ENCODE results near the gene HNRNPC. TPM values are rescaled to one million over a fixed set of nuclear protein-coding genes. Genes with fewer than 3 reads are reported as not detected.

The HNRNPC gene
- total and polyA plus RNA-seq, 2 experiments from 2014 or later, result 513 to 800 TPM

GRCh38 chr14:21311614-21312013 is 42.4 kb upstream of the HNRNPC start:
- H3K9me3 ChIP-seq (ENCODE audit: low read depth), result no peaks in the 10 kb centered on the region
- H3K27me3 ChIP-seq, result no peaks in the 10 kb centered on the region
- no peak for DNase-seq (ENCODE audit: low spot score)
- H4K20me1 ChIP-seq (ENCODE audit: insufficient read depth, poor library complexity, severe bottlenecking), result no peaks in the 10 kb centered on the region
- H3K27ac ChIP-seq, result no peak overlapping the region
- 72% methylated on average over 2 of the region's 2 CpGs for WGBS (ENCODE audit: low lambda C conversion rate, missing lambda C conversion rate)
- H3K4me3 ChIP-seq, result no peak overlapping the region
- no peaks in the 10 kb centered on the region for H3K36me3 ChIP-seq (replicated peaks; ENCODE audit: insufficient read depth, low read depth)
- no peaks in the 10 kb centered on the region for H3K4me1 ChIP-seq (ENCODE audit: insufficient read depth)
- no peaks in the 10 kb centered on the region for H3K79me2 ChIP-seq
- H2AFZ ChIP-seq, result no peak overlapping the region
- H3K4me2 ChIP-seq, result no peak overlapping the region
- H3K9me2 ChIP-seq (replicated peaks; ENCODE audit: insufficient read depth), result no peaks in the 10 kb centered on the region
- TF ChIP-seq EZH2phosphoT487 (IDR thresholded peaks at IDR 0.05; ENCODE audit: low read depth, severe bottlenecking, unreplicated experiment), result no peak
- TF ChIP-seq CTCF (IDR thresholded peaks at IDR 0.05; ENCODE audit: poor library complexity), result no peak
- TF ChIP-seq EZH2 (IDR thresholded peaks at IDR 0.05; ENCODE audit: borderline replicate concordance), result no peak

- DNase-seq (ENCODE audit: low spot score), result no peak
- Histone ChIP-seq H3K9me2 (replicated peaks; ENCODE audit: insufficient read depth) (no peaks in the 10 kb centered on the region), H3K27me3 (no peaks in the 10 kb centered on the region), H4K20me1 (ENCODE audit: insufficient read depth, poor library complexity, severe bottlenecking) (no peaks in the 10 kb centered on the region), H3K79me2 (no peaks in the 10 kb centered on the region), H2AFZ (no peak overlapping the region), H3K4me3 (no peak overlapping the region), H3K36me3 (replicated peaks; ENCODE audit: insufficient read depth, low read depth) (no peaks in the 10 kb centered on the region), H3K4me2 (no peak overlapping the region), H3K9me3 (ENCODE audit: low read depth) (no peaks in the 10 kb centered on the region), H3K4me1 (ENCODE audit: insufficient read depth) (no peaks in the 10 kb centered on the region), H3K27ac (no peak overlapping the region)
- WGBS (ENCODE audit: low lambda C conversion rate, missing lambda C conversion rate), result 100% methylated on average over 3 of the region's 3 CpGs
- TF ChIP-seq EZH2 (IDR thresholded peaks at IDR 0.05; ENCODE audit: borderline replicate concordance) (no peak), EZH2phosphoT487 (IDR thresholded peaks at IDR 0.05; ENCODE audit: low read depth, severe bottlenecking, unreplicated experiment) (no peak), CTCF (IDR thresholded peaks at IDR 0.05; ENCODE audit: poor library complexity) (no peak)
These were observed 40.7 kb upstream of the HNRNPC start for GRCh38 chr14:21309956-21310355.

GRCh38 chr14:21309238-21309636 is 40.0 kb upstream of the HNRNPC start:
- peak overlapping the region; percentile 86 for H3K27ac ChIP-seq
- H3K4me3 ChIP-seq, result peak overlapping the region; percentile 4

More at GRCh38 chr14:21309238-21309636, 40.0 kb upstream of the HNRNPC start:
- WGBS (ENCODE audit: low lambda C conversion rate, missing lambda C conversion rate), result 71% methylated on average over 8 of the region's 8 CpGs
- H3K27me3 ChIP-seq, result no peaks in the 10 kb centered on the region
- no peaks in the 10 kb centered on the region for H3K79me2 ChIP-seq
- H3K4me1 ChIP-seq (ENCODE audit: insufficient read depth), result no peaks in the 10 kb centered on the region
- DNase-seq (ENCODE audit: low spot score), result no peak
- H2AFZ ChIP-seq, result peak overlapping the region; percentile 89
- no peaks in the 10 kb centered on the region for H3K9me3 ChIP-seq (ENCODE audit: low read depth)
- peak overlapping the region; percentile 72 for H3K4me2 ChIP-seq
- H3K9me2 ChIP-seq (replicated peaks; ENCODE audit: insufficient read depth), result no peaks in the 10 kb centered on the region
- no peaks in the 10 kb centered on the region for H3K36me3 ChIP-seq (replicated peaks; ENCODE audit: insufficient read depth, low read depth)
- H4K20me1 ChIP-seq (ENCODE audit: insufficient read depth, poor library complexity, severe bottlenecking), result no peaks in the 10 kb centered on the region
- no peak for TF ChIP-seq EZH2phosphoT487 (IDR thresholded peaks at IDR 0.05; ENCODE audit: low read depth, severe bottlenecking, unreplicated experiment)
- no peak for TF ChIP-seq CTCF (IDR thresholded peaks at IDR 0.05; ENCODE audit: poor library complexity)
- no peak for TF ChIP-seq EZH2 (IDR thresholded peaks at IDR 0.05; ENCODE audit: borderline replicate concordance)
